Measurements from ENCODE around the gene GASK1B.

GASK1B gene

DNA sequence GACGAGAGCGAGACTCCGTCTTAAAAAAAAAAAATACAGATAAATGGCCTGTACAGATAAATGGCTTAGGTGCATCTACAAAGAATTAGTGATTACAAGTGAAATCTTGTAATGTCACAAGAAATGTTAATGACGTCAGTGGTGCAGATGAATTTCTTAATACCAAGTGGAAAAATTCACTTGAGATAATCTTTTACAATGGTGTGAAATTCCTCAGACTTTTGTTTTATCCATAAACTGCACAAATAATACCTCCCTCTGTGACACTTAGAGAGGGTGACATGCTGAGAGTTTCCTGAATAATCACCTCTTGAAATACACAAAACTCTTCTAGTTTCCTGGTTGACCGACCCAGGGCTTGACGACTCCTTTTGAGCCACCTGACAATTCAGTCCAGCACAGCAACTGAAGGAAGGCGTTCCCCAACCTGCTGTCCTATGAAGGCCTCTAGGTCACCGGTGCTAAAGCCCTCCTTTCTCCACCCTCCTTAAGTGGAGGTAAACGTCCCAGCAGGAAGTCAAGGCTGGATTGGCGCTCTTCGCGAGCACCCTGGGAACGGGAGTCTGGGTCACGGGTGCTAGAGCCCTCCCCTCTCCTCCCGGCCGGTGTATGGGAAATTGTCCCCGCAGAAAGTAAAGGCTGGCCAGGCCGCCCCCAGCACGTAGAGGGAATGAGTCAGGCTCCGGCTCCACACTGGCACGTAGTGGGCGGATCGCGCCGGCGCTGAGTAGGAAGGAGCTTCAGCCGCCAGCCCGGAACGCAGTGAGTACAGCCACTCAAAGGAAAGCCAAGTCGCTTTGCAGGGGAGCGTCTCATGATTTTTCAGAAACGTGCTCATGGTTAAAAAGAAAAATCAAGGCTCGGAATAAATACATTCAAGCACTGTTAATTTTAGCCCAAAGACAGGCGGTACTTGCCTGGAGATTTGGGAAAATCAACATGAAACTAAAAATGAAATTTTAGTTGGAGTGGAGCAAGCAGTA is 37.3 kb upstream of the GASK1B start, which contains the start of gene TMEM144:
Gene TMEM144 (plus strand): TSS at position 662 of the 983 bp plus-strand sequence. CDS start 2,182 bp downstream, outside the sequence.
- no peaks in the 10 kb centered on the region for H3K36me3 ChIP-seq (ENCODE audit: insufficient read depth, low read length)
- H2AFZ ChIP-seq (ENCODE audit: low read length), result no peak within 1 kb of the TSS; the same call in 1 of the 2 replicates
- no peaks in the 10 kb centered on the region for H3K27me3 ChIP-seq (ENCODE audit: insufficient read depth, low read length, poor library complexity, severe bottlenecking)
- H3F3A ChIP-seq (ENCODE audit: low read depth), result no peaks in the 10 kb centered on the region
- H3K4me2 ChIP-seq (ENCODE audit: low read depth, low read length, poor library complexity, severe bottlenecking), result no peak within 1 kb of the TSS
- H3K9me2 ChIP-seq (replicated peaks; ENCODE audit: low read depth, low read length), result no peaks in the 10 kb centered on the region
- no peaks in the 10 kb centered on the region for H3K4me1 ChIP-seq (ENCODE audit: insufficient read depth, low read length, poor library complexity, severe bottlenecking)
- no peak within 1 kb of the TSS for H3K4me3 ChIP-seq (ENCODE audit: low read length, poor library complexity, severe bottlenecking)
- no peaks in the 10 kb centered on the region for H3K9me3 ChIP-seq (ENCODE audit: insufficient read depth, low read depth, low read length)
- no peaks in the 10 kb centered on the region for H4K20me1 ChIP-seq (ENCODE audit: insufficient read depth, low read length, poor library complexity, severe bottlenecking)
- no peak within 1 kb of the TSS for H3K9ac ChIP-seq (ENCODE audit: low read depth, low read length, poor library complexity, severe bottlenecking)
- TF ChIP-seq, protein P1, sequence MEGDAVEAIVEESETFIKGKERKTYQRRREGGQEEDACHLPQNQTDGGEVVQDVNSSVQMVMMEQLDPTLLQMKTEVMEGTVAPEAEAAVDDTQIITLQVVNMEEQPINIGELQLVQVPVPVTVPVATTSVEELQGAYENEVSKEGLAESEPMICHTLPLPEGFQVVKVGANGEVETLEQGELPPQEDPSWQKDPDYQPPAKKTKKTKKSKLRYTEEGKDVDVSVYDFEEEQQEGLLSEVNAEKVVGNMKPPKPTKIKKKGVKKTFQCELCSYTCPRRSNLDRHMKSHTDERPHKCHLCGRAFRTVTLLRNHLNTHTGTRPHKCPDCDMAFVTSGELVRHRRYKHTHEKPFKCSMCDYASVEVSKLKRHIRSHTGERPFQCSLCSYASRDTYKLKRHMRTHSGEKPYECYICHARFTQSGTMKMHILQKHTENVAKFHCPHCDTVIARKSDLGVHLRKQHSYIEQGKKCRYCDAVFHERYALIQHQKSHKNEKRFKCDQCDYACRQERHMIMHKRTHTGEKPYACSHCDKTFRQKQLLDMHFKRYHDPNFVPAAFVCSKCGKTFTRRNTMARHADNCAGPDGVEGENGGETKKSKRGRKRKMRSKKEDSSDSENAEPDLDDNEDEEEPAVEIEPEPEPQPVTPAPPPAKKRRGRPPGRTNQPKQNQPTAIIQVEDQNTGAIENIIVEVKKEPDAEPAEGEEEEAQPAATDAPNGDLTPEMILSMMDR (conservative IDR thresholded peaks at IDR 0.05; ENCODE audit: low read length), result no peak
- TF ChIP-seq EZH2phosphoT487 (IDR thresholded peaks at IDR 0.05; ENCODE audit: borderline replicate concordance), result no peak
- no peaks in the 10 kb centered on the region for H3K79me2 ChIP-seq (ENCODE audit: insufficient read depth, low read length)

DNA sequence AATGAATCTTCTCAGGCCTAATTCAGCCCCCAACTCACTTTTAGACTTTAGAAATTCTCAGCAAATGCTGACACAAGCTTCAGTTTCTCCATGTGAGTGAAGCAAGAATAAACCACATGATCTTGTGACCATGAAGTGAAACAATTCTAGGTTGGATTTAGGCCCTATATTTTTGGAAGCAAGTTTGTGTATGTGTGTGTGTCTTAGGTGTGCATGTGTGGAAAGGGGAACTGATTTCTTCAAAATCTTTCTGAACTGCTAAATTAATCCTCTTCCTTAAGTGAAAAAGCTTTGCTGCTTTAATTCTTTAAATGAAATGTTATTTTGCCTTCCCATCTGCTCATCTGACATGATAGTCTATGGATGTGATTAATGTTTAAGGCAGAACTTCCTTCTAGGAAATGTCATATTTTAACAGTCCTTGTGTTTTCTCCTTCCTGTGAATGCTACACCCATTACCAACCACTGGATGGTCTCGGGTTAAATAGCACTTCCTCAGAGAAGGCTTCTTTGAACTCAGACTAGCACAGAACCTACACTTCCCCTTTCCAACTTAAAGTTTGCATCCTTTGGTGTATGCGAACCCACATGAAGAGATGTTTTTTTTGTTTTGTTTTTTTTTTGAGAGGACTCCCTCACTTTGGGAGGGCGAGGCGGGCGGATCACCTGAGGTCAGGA is 36.3 kb upstream of the GASK1B start:
- no peak for TF ChIP-seq EZH2phosphoT487 (IDR thresholded peaks at IDR 0.05; ENCODE audit: borderline replicate concordance)
- TF ChIP-seq, protein P1 (conservative IDR thresholded peaks at IDR 0.05; ENCODE audit: low read length), result no peak
- no peaks in the 10 kb centered on the region for H3K9me3 ChIP-seq (ENCODE audit: insufficient read depth, low read depth, low read length)
- no peaks in the 10 kb centered on the region for H3K79me2 ChIP-seq (ENCODE audit: insufficient read depth, low read length)
- no peak overlapping the region; the same call in 1 of the 2 replicates for H2AFZ ChIP-seq (ENCODE audit: low read length)
- H3K4me2 ChIP-seq (ENCODE audit: low read depth, low read length, poor library complexity, severe bottlenecking), result no peak overlapping the region
- no peak overlapping the region for H3K4me3 ChIP-seq (ENCODE audit: low read length, poor library complexity, severe bottlenecking)
- H4K20me1 ChIP-seq (ENCODE audit: insufficient read depth, low read length, poor library complexity, severe bottlenecking), result no peaks in the 10 kb centered on the region
- no peak overlapping the region for H3K9ac ChIP-seq (ENCODE audit: low read depth, low read length, poor library complexity, severe bottlenecking)
- H3K36me3 ChIP-seq (ENCODE audit: insufficient read depth, low read length), result no peaks in the 10 kb centered on the region
- no peaks in the 10 kb centered on the region for H3F3A ChIP-seq (ENCODE audit: low read depth)
- no peaks in the 10 kb centered on the region for H3K27me3 ChIP-seq (ENCODE audit: insufficient read depth, low read length, poor library complexity, severe bottlenecking)
- H3K9me2 ChIP-seq (replicated peaks; ENCODE audit: low read depth, low read length), result no peaks in the 10 kb centered on the region
- H3K4me1 ChIP-seq (ENCODE audit: insufficient read depth, low read length, poor library complexity, severe bottlenecking), result no peaks in the 10 kb centered on the region

DNA sequence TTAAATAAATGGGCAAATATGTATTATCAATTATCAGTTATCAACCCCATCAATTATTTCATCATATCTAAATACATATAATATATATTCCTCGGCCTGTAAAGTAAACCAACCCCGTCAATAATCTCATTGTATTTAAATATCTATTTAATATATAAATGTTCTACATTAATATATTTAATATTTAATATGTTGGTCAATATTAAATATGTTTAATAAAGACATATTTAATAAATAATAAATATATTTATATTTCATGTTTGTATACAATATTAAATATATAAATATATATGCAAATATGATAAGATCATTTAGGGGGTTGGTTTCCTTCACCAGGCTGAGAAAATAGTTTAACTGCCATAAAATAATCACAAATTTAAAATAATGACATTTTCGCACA is 31.1 kb upstream of the GASK1B start:
- TF ChIP-seq, protein P1 (conservative IDR thresholded peaks at IDR 0.05; ENCODE audit: low read length), result no peak
- TF ChIP-seq EZH2phosphoT487 (IDR thresholded peaks at IDR 0.05; ENCODE audit: borderline replicate concordance), result no peak
- no peak overlapping the region for H3K4me2 ChIP-seq (ENCODE audit: low read depth, low read length, poor library complexity, severe bottlenecking)
- H3K4me1 ChIP-seq (ENCODE audit: insufficient read depth, low read length, poor library complexity, severe bottlenecking), result no peaks in the 10 kb centered on the region
- H3K9me2 ChIP-seq (replicated peaks; ENCODE audit: low read depth, low read length), result no peaks in the 10 kb centered on the region
- H3F3A ChIP-seq (ENCODE audit: low read depth), result no peaks in the 10 kb centered on the region
- no peak overlapping the region for H3K9ac ChIP-seq (ENCODE audit: low read depth, low read length, poor library complexity, severe bottlenecking)
- no peaks in the 10 kb centered on the region for H3K9me3 ChIP-seq (ENCODE audit: insufficient read depth, low read depth, low read length)
- H3K79me2 ChIP-seq (ENCODE audit: insufficient read depth, low read length), result no peaks in the 10 kb centered on the region
- no peak overlapping the region for H3K4me3 ChIP-seq (ENCODE audit: low read length, poor library complexity, severe bottlenecking)
- no peaks in the 10 kb centered on the region for H3K36me3 ChIP-seq (ENCODE audit: insufficient read depth, low read length)
- H3K27me3 ChIP-seq (ENCODE audit: insufficient read depth, low read length, poor library complexity, severe bottlenecking), result no peaks in the 10 kb centered on the region
- H2AFZ ChIP-seq (ENCODE audit: low read length), result no peak overlapping the region
- H4K20me1 ChIP-seq (ENCODE audit: insufficient read depth, low read length, poor library complexity, severe bottlenecking), result no peaks in the 10 kb centered on the region

Data from Loucy (cell line).